ENCODE measurements around the gene GRIA2. TPM values are rescaled to one million over a fixed set of nuclear protein-coding genes. Genes with fewer than 3 reads are reported as not detected.

Gene GRIA2
- total RNA-seq, 6 donors from 2014 or later, result not detected

GRCh38 chr4:157389741-157390140 lies 169.2 kb downstream of the GRIA2 start:
- WGBS, 2 donors, result 44 to 65% methylated on average over 3 of the region's 3 CpGs
- Histone ChIP-seq H3K4me1 (no peaks in the 10 kb centered on the region), H3K36me3 (no peaks in the 10 kb centered on the region), H3K27ac (no peak overlapping the region), H3K27me3 (no peaks in the 10 kb centered on the region), H3K4me3 (no peak overlapping the region), H3K9me3 (no peaks in the 10 kb centered on the region)
- ATAC-seq (ENCODE audit: low FRiP score in 2 of 2), result no peak
- TF ChIP-seq, protein P1, sequence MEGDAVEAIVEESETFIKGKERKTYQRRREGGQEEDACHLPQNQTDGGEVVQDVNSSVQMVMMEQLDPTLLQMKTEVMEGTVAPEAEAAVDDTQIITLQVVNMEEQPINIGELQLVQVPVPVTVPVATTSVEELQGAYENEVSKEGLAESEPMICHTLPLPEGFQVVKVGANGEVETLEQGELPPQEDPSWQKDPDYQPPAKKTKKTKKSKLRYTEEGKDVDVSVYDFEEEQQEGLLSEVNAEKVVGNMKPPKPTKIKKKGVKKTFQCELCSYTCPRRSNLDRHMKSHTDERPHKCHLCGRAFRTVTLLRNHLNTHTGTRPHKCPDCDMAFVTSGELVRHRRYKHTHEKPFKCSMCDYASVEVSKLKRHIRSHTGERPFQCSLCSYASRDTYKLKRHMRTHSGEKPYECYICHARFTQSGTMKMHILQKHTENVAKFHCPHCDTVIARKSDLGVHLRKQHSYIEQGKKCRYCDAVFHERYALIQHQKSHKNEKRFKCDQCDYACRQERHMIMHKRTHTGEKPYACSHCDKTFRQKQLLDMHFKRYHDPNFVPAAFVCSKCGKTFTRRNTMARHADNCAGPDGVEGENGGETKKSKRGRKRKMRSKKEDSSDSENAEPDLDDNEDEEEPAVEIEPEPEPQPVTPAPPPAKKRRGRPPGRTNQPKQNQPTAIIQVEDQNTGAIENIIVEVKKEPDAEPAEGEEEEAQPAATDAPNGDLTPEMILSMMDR (IDR thresholded peaks at IDR 0.05), result no peak
- TF ChIP-seq POLR2A (IDR thresholded peaks at IDR 0.05) (no peak), EP300 (IDR thresholded peaks at IDR 0.05) (no peak), POLR2AphosphoS5 (IDR thresholded peaks at IDR 0.05) (no peak)
- DNase-seq, result no peak

DNA sequence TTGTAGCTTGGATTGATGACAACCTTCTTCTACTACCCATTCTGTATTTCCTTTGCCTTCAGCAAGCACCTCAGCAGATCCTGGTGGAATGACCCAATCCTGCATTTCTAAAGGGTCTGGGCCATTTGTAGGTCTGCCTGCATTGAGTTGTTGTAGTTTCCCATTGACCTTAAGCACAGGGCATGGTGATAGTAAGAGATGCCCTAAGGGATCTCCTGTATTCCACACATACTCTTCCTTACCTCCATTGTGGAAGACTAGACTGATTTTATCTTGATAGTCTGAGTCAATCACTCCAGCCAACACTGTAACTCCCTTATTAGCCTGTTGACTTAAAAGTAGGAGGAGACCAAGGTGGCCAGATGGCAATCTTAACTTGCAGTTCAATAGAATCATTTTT lies 184.5 kb downstream of the GRIA2 start:
- no peaks in the 10 kb centered on the region for H3K27me3 ChIP-seq
- no peak for DNase-seq
- TF ChIP-seq EP300 (IDR thresholded peaks at IDR 0.05), result no peak
- TF ChIP-seq, protein P1 (IDR thresholded peaks at IDR 0.05), result no peak
- TF ChIP-seq POLR2A (IDR thresholded peaks at IDR 0.05), result no peak
- no peak for TF ChIP-seq POLR2AphosphoS5 (IDR thresholded peaks at IDR 0.05)
- H3K9me3 ChIP-seq, result no peaks in the 10 kb centered on the region
- no peaks in the 10 kb centered on the region for H3K36me3 ChIP-seq
- H3K4me1 ChIP-seq, result no peaks in the 10 kb centered on the region
- no peak for ATAC-seq (ENCODE audit: low FRiP score in 2 of 2)
- no peak overlapping the region for H3K27ac ChIP-seq
- no peak overlapping the region for H3K4me3 ChIP-seq

Small RNAs within 50 kb of the gene (small RNA-seq; reads per million reads assigned to genes)
- 0 reads per million in 4 donors for gene RNU6-582P

Other genes with a start within 250 kb of the GRIA2 start
- 10 to 100 TPM; 14.4 to 39.9 (median 28.5) TPM for gene PDGFC, start 248.9 kb upstream of the GRIA2 start, total RNA-seq
- gene GLRB, start 144.6 kb upstream of the GRIA2 start, total RNA-seq, result 10 to 100 TPM in 1 of 6 donors, 1 to 10 TPM in 5; 2.8 to 37.7 (median 3.9) TPM

Measured in upper lobe of left lung (tissue), 6 donors.